Umbilical cord (tissue), 2 donors: ENCODE measurements around the gene UNC93A. TPM values are rescaled to one million over a fixed set of nuclear protein-coding genes. Genes with fewer than 3 reads are reported as not detected.
A peak's percentile ranks its signal among the peaks of the same experiment; 100 is the strongest.
"Not testable (repeated sequence)": the region's sequence is repeated elsewhere in the genome, so short reads cannot be mapped to it uniquely, and the experiment has no call there.

ENCODE experiments used
- DNase-seq: peaks from one replicate; pipeline ENCODE4 v3.0.0-alpha.2; 2015; ENCODE audit warnings: low spot score
- total RNA-seq: library from RNA; depleted of rRNA; stranded (reverse); fragments of >200 nt; gene quantifications from one replicate; pipeline ENCODE4 v1.2.3, GENCODE V29; 2014; ENCODE audit warnings: low replicate concordance; ENCODE audit not compliant: insufficient read depth

Gene UNC93A
- total RNA-seq, 1 donor from 2014 or later: 0.72 TPM

GRCh38 chr6:167309355-167310192 lies 18.5 kb downstream of the UNC93A start:
- not testable (repeated sequence) for DNase-seq

DNA sequence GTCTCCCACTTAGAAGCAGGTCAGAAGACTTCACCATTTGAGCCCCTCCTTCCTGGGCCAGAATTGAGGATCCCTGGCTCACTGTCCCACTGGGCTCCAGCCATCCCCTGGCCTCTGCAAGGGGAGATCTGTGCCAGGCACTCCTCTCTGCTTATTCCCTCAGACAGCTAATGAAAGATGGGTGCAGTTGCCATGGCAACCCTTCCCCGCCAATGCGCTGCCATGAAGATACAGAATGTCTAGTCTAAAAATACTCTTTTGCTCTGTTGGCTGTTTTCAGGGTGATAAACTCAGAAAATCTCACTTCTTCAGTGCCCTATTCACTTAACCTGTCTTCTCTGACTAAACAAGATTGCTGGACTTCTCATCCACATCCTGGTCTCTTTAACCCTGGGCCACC lies 20.2 kb downstream of the UNC93A start:
- DNase-seq: peak; percentile 65

GRCh38 chr6:167311691-167312090 lies 20.6 kb downstream of the UNC93A start:
- DNase-seq: not testable (repeated sequence)

DNA sequence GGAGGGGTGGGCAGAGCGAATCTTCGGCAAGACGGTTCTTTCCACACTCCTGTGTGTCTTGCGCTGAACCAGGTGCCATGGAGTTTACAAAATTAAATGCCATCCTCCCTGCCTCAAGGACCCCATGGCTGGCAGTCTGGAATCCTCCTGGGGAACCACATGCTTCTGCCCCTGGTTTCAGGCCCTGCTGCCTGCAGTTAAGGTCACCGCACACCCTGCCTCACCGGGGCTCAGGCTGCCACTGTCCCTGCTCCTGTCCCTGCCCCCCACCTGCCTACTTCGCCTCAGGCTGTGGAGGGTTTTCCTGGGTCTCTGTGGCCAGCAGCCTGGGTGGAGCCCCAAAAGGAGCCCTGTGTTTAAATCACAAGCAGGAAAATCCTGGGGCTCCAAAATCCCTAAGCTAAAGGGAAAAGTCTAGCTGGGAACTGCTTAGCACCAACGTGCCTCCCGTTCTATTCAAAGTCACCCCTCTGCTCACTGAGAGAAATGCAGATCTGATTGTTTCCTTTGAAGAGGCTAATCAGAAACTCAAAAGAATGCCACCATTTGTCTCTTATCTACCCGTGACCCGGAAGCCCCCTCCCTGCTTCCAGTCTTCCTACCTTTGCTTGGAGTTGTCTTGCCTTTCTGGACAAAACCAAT lies 23.2 kb downstream of the UNC93A start:
- DNase-seq: peak; percentile 6

- DNase-seq: no peak
Observed at GRCh38 chr6:167317172-167317571, 26.1 kb downstream of the UNC93A start.

DNA sequence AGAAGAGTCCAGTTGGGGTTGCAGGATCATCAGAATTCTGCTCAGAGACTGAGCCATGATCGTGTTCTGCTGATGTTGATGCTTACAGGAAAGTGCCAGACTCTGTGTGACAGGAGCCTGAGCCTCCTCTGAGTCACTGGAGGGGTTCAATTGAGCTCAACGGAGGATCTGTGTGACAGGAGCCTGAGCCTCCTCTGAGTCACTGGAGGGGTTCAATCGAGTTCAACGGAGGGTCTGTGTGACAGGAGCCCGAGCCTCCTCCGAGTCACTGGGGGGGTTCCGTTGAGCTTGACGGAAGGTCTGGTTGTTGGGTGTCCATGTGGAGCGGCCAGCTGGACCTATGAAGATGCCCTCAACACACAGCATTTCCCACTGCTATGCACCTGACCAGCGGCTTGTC lies 27.2 kb downstream of the UNC93A start:
- not testable (repeated sequence) for DNase-seq

DNA sequence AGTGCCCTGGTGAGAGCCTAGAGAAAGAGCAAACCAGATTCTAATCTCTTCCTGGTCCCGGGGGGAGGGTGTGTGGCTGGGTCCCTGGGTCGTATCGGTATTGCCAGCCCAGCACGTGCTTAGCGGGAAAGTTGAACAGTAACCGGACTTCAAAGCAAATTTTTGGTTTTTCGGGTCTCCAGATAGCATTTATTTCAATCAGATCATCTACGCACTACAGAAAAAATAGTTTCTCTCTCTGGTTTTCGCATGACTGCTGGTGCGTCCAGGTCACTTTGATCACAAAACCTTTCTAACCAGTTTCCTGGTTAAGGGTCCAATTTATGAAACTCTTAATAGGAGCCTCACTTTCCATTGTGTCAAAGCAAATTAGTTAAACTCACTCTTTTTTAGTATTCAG lies 27.7 kb downstream of the UNC93A start:
- DNase-seq: not testable (repeated sequence)

DNA sequence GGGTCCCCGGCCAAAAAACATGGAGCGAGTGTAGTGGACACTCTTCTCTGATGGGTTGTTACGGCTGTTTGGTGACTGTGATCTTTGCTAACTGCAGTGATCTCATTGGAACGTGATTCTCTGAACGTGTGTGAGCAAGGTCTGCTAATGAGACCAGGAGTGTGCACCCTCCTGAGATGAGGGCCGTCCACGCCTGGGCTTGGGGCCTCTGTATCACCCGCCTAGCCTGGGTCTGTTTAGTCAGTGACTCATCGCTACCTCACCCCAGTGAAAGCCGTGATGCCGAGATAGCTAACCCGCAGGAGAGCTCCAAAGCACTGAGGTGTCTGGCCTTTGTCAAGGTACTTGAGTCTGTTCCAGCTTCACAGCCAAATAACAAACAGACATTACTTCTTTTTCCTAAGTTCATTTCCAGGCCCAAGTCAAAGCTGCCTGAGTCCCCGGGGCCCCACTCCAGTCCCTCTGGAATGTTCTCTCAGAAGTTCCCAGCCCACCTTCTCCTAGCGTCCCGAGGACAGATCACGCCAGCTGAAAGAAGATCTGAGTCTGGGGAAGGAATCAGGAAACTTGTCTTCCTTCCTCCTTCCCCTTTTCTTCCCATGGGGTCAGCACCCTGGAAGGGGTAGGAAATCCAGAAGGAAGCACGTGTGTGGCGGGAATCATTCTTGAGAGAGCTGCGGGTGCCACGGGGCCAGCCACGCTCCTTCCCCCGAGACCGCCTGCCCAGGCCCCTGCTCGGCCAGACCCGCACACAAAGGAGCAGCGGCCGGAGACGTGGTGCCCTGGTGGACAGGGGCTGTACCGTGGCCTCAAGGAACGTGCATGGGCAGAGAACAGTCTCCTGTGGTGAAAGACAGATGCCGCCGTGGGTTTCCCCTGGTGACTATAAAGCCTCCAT lies 29.0 kb downstream of the UNC93A start:
- DNase-seq: peak; percentile 51

DNA sequence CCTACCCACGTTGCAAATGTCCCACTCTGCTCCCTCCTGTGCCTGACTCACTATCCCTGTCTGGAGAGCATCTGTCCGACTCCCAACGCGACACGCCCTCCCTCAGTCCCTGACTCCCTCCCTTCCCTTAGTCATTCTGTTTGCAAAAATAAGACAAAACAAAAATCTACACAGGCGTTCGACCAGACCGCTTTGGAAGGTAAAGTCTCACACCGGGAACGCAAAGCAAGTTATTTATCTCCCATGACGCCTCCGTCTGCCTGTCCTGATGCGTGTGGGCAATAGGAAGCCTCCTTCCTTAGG lies 29.6 kb downstream of the UNC93A start:
- DNase-seq: peak; percentile 21

DNA sequence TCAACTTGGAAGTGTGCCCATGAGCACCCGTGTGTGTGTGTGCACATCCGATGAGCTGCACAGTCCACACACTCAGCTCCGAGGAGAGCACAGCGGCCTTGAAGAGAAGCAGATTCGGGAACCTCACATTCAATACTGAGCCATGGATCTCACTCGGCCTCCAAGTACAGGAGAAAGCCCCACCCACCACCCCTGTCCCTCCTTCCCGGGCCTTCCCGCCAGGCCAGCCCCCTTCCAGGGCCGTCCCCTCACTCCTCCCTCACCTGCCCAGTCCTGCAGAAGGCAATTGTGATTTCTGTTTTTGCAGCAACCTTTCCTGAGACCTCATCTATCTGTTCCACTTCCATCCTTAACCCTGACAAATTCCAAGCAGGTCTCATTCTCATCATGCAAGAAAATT lies 30.1 kb downstream of the UNC93A start:
- DNase-seq: not testable (repeated sequence)

GRCh38 chr6:167323111-167323510 lies 32.0 kb downstream of the UNC93A start:
- no peak for DNase-seq

DNA sequence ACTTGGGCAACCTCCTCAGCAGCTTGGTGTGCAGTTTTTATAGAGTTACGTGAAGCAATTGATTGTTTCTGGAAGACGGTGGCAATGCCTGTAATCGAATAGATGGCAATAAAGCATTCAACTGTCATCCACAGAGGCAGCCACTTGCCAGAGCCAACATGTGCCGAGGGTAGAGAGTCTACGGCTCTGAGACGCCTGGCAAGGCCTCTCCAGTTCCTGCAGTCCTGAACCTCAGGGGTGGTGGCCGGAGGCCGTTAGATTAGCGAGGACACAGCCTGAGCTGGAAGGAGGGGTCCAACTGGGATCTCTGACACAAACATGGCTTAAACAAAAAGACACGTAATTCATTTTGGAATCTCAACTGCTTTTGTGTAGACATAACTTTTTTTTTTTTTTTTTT lies 33.0 kb downstream of the UNC93A start:
- DNase-seq: no peak

DNA sequence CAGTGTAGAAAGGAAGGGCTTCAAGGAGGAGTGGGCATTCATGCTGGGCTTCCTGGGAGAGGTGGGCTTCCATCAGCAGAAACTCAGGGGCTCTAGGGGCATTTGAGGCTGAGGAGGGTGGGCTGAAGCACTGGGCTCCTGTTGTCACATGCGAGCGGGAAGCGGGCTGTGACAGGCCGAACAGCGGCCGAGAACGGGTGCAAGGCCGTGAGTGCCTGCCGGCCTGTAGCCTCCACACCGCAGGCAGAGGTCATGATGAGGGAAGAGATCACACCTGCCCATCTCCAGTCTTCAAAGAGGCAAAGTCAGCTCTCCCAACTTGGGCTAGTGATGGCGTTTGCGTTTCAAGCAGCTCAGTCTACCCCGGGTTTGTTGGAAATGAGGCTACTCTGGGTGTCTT lies 34.7 kb downstream of the UNC93A start:
- DNase-seq: no peak

GRCh38 chr6:167327391-167327790 lies 36.3 kb downstream of the UNC93A start:
- DNase-seq: no peak

- DNase-seq: no peak
Observed at GRCh38 chr6:167328086-167328485, 37.0 kb downstream of the UNC93A start.

DNA sequence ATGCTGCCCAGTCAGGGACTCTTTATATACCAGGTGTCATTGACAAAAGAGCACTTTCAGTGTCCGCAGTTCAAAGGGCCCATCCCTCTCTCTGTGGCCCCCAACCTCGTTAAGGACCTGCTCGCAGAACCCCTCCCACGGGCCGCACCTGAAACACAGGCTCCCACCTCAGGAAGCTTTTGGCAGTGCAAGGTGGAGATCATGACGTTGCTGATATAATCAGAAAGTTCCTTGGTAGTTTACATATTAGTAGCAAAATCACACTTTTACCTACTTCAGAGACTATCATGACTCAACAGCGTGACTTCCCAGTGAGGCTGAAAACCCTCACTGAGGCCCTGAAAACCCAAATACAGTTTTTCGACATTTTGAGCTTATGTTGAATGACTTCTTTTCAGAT lies 37.9 kb downstream of the UNC93A start:
- DNase-seq: no peak

DNA sequence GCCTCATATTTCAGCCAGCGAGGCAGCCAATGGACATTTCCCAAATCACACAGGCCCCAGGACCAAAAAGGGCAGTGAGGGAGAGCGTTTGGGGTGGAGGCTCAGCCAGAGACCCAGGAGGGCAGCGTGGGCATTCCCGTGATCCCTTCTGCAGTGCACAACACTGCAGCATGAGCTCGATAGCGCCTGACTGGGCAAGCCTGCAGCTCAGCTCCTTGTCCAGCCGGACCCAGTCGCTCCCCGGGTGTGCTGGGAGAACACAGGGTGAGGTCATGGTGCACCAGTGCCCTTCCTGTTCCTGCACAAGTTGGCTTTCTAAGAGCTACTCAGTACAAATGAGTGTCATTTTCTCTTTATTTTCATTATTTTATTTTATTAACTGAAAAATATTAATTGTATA lies 39.6 kb downstream of the UNC93A start:
- DNase-seq: no peak

DNA sequence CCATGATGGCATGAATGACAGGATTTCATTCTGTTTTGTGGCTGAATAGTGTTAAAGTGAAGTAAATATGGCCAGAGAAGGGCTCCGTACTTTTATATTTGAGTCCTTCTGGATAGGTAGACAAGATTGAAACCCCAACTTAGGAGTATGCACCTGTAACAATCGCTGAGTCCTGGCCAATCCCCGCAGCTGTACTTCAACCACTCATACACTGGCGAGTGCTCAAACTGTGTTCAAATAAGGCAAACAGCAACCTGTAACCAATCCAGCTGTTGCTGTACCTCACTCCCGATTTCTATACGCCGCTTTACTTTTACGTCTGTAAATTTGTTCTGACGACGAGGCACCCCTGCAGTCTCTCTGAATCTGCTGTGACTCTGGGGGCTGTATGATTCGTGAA lies 40.5 kb downstream of the UNC93A start:
- DNase-seq: no peak

DNA sequence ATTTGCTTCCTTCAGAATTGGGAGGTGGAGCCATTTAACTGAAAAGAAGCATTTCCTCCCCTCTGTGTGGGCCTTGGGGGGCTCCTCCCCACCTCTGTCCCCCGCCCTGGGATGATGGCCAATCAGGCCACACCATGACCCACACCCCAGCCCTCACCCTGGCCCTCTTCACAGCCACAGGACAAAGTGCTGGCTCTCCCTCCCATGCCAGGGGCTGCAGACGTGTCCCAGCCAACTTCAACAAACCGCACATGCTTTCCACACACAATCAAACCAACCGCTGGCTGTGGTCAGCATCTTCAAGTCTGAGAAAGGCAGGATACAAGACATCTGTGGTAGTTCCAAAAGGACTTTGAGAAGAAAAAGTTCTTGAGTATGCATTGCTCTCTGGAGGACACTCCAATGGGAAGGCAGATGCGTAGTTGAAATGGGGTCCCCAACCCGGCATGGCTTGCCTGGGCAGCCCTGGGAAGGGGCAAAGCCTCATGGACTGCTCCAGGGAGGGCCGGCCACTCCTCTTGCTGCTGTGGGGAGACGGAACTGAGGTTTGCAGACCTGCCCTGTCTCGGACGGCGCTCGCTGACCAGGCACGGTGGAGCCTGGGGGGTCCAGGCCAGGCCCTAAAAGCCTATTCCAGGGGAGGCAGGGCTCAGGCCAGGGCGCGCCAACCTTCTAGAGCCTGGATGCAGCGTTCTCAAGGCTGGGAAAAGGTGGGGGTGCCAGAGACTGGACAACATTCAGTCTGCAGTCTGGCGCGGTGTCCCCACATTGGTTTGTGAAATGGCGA lies 45.9 kb downstream of the UNC93A start:
- DNase-seq: no peak

DNA sequence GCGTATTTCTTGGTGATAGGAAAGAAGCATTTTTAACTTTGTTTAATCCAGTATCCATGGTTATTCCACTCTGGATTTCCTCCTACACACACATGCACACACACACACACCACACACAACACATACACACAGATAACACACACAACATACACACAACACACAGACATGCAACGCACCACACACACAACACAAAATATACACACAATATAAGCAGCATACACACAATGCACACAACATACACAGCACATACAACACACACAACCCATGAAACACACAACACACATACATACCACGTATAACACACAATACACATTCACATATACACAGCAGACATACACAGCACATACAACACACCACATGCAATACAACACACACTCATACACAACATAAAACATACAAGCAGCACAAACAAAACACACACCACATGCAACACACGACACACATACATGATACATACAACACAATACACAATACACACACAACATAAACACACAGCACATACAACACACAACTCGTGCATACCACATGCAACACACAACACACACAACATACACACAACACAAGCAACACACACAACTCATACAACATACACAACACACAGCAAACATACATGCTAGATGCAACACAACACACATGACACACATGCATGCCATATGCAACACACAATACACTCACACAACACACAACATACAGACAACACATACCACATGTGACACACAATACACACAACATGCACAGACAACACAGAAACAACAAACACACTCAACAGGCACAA lies 46.7 kb downstream of the UNC93A start:
- no peak for DNase-seq
